ENCODE results near the gene RNF8. TPM values are rescaled to one million over a fixed set of nuclear protein-coding genes. Genes with fewer than 3 reads are reported as not detected.
A peak's percentile ranks its signal among the peaks of the same experiment; 100 is the strongest.

Gene RNF8
- total and polyA plus RNA-seq, 9 of the 15 experiments (the other 6 are each of a cell fraction or from before 2014, with no cell fraction given) = 10.6 to 47.0 (median 37.5) TPM

GRCh38 chr6:37353761-37354525 lies at the start of gene RNF8 (continued):
- peak; percentile 12; the same call in 1 of the 2 replicates for TF ChIP-seq ZBTB40 (IDR thresholded peaks at IDR 0.05)
- no peak for TF ChIP-seq ZBTB40 (CRISPR knock-in tag; IDR thresholded peaks at IDR 0.05)
- 0 out of 2 replicates have a peak, but pooled peaks have one; percentile 38 for TF ChIP-seq ELF4 (CRISPR knock-in tag; IDR thresholded peaks at IDR 0.05)
- TF ChIP-seq MNT (conservative IDR thresholded peaks at IDR 0.05) = peak; percentile 33 to 77; a peak in 3 of 4 replicates
- TF ChIP-seq HDAC1 (IDR thresholded peaks at IDR 0.05) = peak; percentile 49 to 88; a peak in 3 of 4 replicates
- TF ChIP-seq ZKSCAN3 (CRISPR knock-in tag; IDR thresholded peaks at IDR 0.05) = no peak
- TF ChIP-seq ZNF407 (IDR thresholded peaks at IDR 0.05; ENCODE audit: low read depth) = peak; percentile 78
- TF ChIP-seq ZNF134 (CRISPR knock-in tag; conservative IDR thresholded peaks at IDR 0.05) = no peak
